Measurements from ENCODE around the gene VPS72. TPM values are rescaled to one million over a fixed set of nuclear protein-coding genes. Genes with fewer than 3 reads are reported as not detected.
A peak's percentile ranks its signal among the peaks of the same experiment; 100 is the strongest.

The VPS72 gene
- total and polyA plus RNA-seq, 9 of the 15 experiments (the other 6 are each of a cell fraction or from before 2014, with no cell fraction given), result 7.2 to 131 (median 75.7) TPM

- no peak for TF ChIP-seq RERE (CRISPR knock-in tag; IDR thresholded peaks at IDR 0.05; ENCODE audit: borderline replicate concordance)
- peak; percentile 96 for TF ChIP-seq MBD2 (IDR thresholded peaks at IDR 0.05; ENCODE audit: borderline replicate concordance, low read depth)
- no peak for TF ChIP-seq BDP1 (IDR thresholded peaks at IDR 0.05; ENCODE audit: insufficient read depth, insufficient read length)
- TF ChIP-seq ZKSCAN3 (CRISPR knock-in tag; IDR thresholded peaks at IDR 0.05), result no peak
- no peak for TF ChIP-seq HMBOX1 (IDR thresholded peaks at IDR 0.05)
- no peak for TF ChIP-seq HDAC6 (IDR thresholded peaks at IDR 0.05; ENCODE audit: low read depth, low read length)
- no peak for TF ChIP-seq ZNF551 (CRISPR knock-in tag; IDR thresholded peaks at IDR 0.05)
- TF ChIP-seq ZNF140 (CRISPR knock-in tag; IDR thresholded peaks at IDR 0.05), result no peak
- TF ChIP-seq MYC (IDR thresholded peaks at IDR 0.05; ENCODE audit: low read depth, low read length), result peak; percentile 54; the same call in 1 of the 2 replicates
- TF ChIP-seq MYC (CRISPR knock-in tag; IDR thresholded peaks at IDR 0.05; ENCODE audit: borderline replicate concordance, low read depth), result no peak
- no peak for TF ChIP-seq MXD1 (CRISPR knock-in tag; IDR thresholded peaks at IDR 0.05; ENCODE audit: borderline replicate concordance, poor library complexity, severe bottlenecking)
- no peak for TF ChIP-seq ZNF445 (CRISPR knock-in tag; IDR thresholded peaks at IDR 0.05; ENCODE audit: low read depth)
- TF ChIP-seq SAP30 (IDR thresholded peaks at IDR 0.05; ENCODE audit: borderline replicate concordance, insufficient read depth, low read depth, low read length, poor library complexity, severe bottlenecking), result peak; percentile 65
- no peak for TF ChIP-seq KDM1A (IDR thresholded peaks at IDR 0.05)
- peak in 1 of 3 experiments; percentile 92; a peak in 2 of 6 replicates for TF ChIP-seq ZBTB11 (CRISPR knock-in tag; IDR thresholded peaks at IDR 0.05)
- no peak for TF ChIP-seq POLR2AphosphoS2 (IDR thresholded peaks at IDR 0.05; ENCODE audit: low read length)
- TF ChIP-seq EHMT2 (IDR thresholded peaks at IDR 0.05), result no peak
Measured at GRCh38 chr1:151165738-151166504, 24.1 kb downstream of the VPS72 start, which contains the start of the genes LYSMD1 and SCNM1 (continued).

Data from K562 (cell line).